Measurements from ENCODE around the gene MND1.

The MND1 gene

GRCh38 chr4:153327247-153327646 lies 17.2 kb upstream of the MND1 start:
- H2BK120ac ChIP-seq (ENCODE audit: low read depth, low read length), result no peak overlapping the region
- DNase-seq, result no peak
- no peaks in the 10 kb centered on the region for H3K79me1 ChIP-seq (replicated peaks; ENCODE audit: low read length, poor library complexity, severe bottlenecking)
- no peak overlapping the region for H3K4me3 ChIP-seq (ENCODE audit: insufficient read depth in 1 of 2, low read depth in 1 of 2, low read length in 2 of 2)
- no peak overlapping the region for H3K14ac ChIP-seq (ENCODE audit: low read length in 2 of 2)
- peaks cover 2% of the 10 kb centered on the region for H3K4me1 ChIP-seq (ENCODE audit: control insufficient read depth, insufficient read depth, low read depth, low read length)
- no peak overlapping the region for H3K9ac ChIP-seq (ENCODE audit: low read length)
- no peak overlapping the region for H4K8ac ChIP-seq (ENCODE audit: low read length)
- peaks cover 4 to 40% of the 10 kb centered on the region in 2 experiments for H3K36me3 ChIP-seq (ENCODE audit: control insufficient read depth in 1 of 2, insufficient read depth in 2 of 2, low read depth in 1 of 2, low read length in 2 of 2)
- no peaks in the 10 kb centered on the region for H3K9me3 ChIP-seq (ENCODE audit: control insufficient read depth, low read length)
- H3K18ac ChIP-seq (ENCODE audit: low read depth in 1 of 2, low read length in 2 of 2), result no peak overlapping the region
- H2AK5ac ChIP-seq (ENCODE audit: low read length, severe bottlenecking), result no peak overlapping the region
- no peak overlapping the region for H2BK5ac ChIP-seq (ENCODE audit: low read depth, low read length, poor library complexity, severe bottlenecking)
- no peak overlapping the region for H3K27ac ChIP-seq (ENCODE audit: low read length, poor library complexity, severe bottlenecking)
- H4K91ac ChIP-seq (ENCODE audit: low read length), result no peak overlapping the region
- H3K4me2 ChIP-seq (ENCODE audit: low read length, poor library complexity, severe bottlenecking), result no peak overlapping the region
- no peak overlapping the region for H3K23ac ChIP-seq (ENCODE audit: low read length in 2 of 2)
- no CpG with 5 or more reads among the region's 1 CpG for WGBS
- no peaks in the 10 kb centered on the region for H3K27me3 ChIP-seq (ENCODE audit: control insufficient read depth in 1 of 2, insufficient read depth in 1 of 2, low read length in 2 of 2)
- no peak overlapping the region for H2BK15ac ChIP-seq (ENCODE audit: low read depth, poor library complexity, severe bottlenecking)
- H3K4ac ChIP-seq (ENCODE audit: low read depth in 1 of 2, low read length in 2 of 2), result no peak overlapping the region
- H2BK12ac ChIP-seq (ENCODE audit: low read length in 2 of 2), result no peak overlapping the region
- no peak overlapping the region for H2AFZ ChIP-seq (ENCODE audit: low read depth, low read length)

- H4K91ac ChIP-seq (ENCODE audit: low read length), result no peak overlapping the region
- H3K27me3 ChIP-seq (ENCODE audit: control insufficient read depth in 1 of 2, insufficient read depth in 1 of 2, low read length in 2 of 2), result no peaks in the 10 kb centered on the region
- no peak overlapping the region for H2BK5ac ChIP-seq (ENCODE audit: low read depth, low read length, poor library complexity, severe bottlenecking)
- H3K27ac ChIP-seq (ENCODE audit: low read length, poor library complexity, severe bottlenecking), result no peak overlapping the region
- no peak overlapping the region for H3K18ac ChIP-seq (ENCODE audit: low read depth in 1 of 2, low read length in 2 of 2)
- H2BK120ac ChIP-seq (ENCODE audit: low read depth, low read length), result no peak overlapping the region
- no peak overlapping the region for H3K4me2 ChIP-seq (ENCODE audit: low read length, poor library complexity, severe bottlenecking)
- no peak overlapping the region for H4K8ac ChIP-seq (ENCODE audit: low read length)
- no peak overlapping the region for H3K4me3 ChIP-seq (ENCODE audit: insufficient read depth in 1 of 2, low read depth in 1 of 2, low read length in 2 of 2)
- no CpG with 5 or more reads among the region's 2 CpGs for WGBS
- H3K23ac ChIP-seq (ENCODE audit: low read length in 2 of 2), result no peak overlapping the region
- no peaks in the 10 kb centered on the region for H3K9me3 ChIP-seq (ENCODE audit: control insufficient read depth, low read length)
- no peaks in the 10 kb centered on the region for H3K4me1 ChIP-seq (ENCODE audit: control insufficient read depth, insufficient read depth, low read depth, low read length)
- no peaks in the 10 kb centered on the region for H3K79me1 ChIP-seq (replicated peaks; ENCODE audit: low read length, poor library complexity, severe bottlenecking)
- no peak overlapping the region for H2BK15ac ChIP-seq (ENCODE audit: low read depth, poor library complexity, severe bottlenecking)
- peaks cover 0 to 34% of the 10 kb centered on the region in 2 experiments for H3K36me3 ChIP-seq (ENCODE audit: control insufficient read depth in 1 of 2, insufficient read depth in 2 of 2, low read depth in 1 of 2, low read length in 2 of 2)
- no peak overlapping the region for H3K4ac ChIP-seq (ENCODE audit: low read depth in 1 of 2, low read length in 2 of 2)
- H2AFZ ChIP-seq (ENCODE audit: low read depth, low read length), result no peak overlapping the region
- no peak overlapping the region for H3K14ac ChIP-seq (ENCODE audit: low read length in 2 of 2)
- H2AK5ac ChIP-seq (ENCODE audit: low read length, severe bottlenecking), result no peak overlapping the region
- DNase-seq, result no peak
- H2BK12ac ChIP-seq (ENCODE audit: low read length in 2 of 2), result no peak overlapping the region
- no peak overlapping the region for H3K9ac ChIP-seq (ENCODE audit: low read length)
These were observed 11.6 kb upstream of the MND1 start for GRCh38 chr4:153332936-153333335.

- Histone ChIP-seq H3K4ac (ENCODE audit: low read depth in 1 of 2, low read length in 2 of 2) (no peak overlapping the region), H2BK5ac (ENCODE audit: low read depth, low read length, poor library complexity, severe bottlenecking) (no peak overlapping the region)
These were observed 10.6 kb upstream of the MND1 start for GRCh38 chr4:153333874-153334273.

GRCh38 chr4:153335665-153336064 lies 8.8 kb upstream of the MND1 start:
- Histone ChIP-seq H2AK5ac (ENCODE audit: low read length, severe bottlenecking) (no peak overlapping the region), H2BK5ac (ENCODE audit: low read depth, low read length, poor library complexity, severe bottlenecking) (no peak overlapping the region), H3K4me2 (ENCODE audit: low read length, poor library complexity, severe bottlenecking) (no peak overlapping the region), H2AFZ (ENCODE audit: low read depth, low read length) (no peak overlapping the region), H4K91ac (ENCODE audit: low read length) (no peak overlapping the region), H3K4me1 (ENCODE audit: control insufficient read depth, insufficient read depth, low read depth, low read length) (no peaks in the 10 kb centered on the region), H4K8ac (ENCODE audit: low read length) (no peak overlapping the region), H2BK12ac (ENCODE audit: low read length in 2 of 2) (no peak overlapping the region), H3K36me3 (ENCODE audit: control insufficient read depth in 1 of 2, insufficient read depth in 2 of 2, low read depth in 1 of 2, low read length in 2 of 2) (peaks cover 2 to 29% of the 10 kb centered on the region in 2 experiments), H3K27me3 (ENCODE audit: control insufficient read depth in 1 of 2, insufficient read depth in 1 of 2, low read length in 2 of 2) (no peaks in the 10 kb centered on the region), H3K9ac (ENCODE audit: low read length) (no peak overlapping the region), H3K23ac (ENCODE audit: low read length in 2 of 2) (no peak overlapping the region), H3K4me3 (ENCODE audit: insufficient read depth in 1 of 2, low read depth in 1 of 2, low read length in 2 of 2) (no peak overlapping the region), H3K9me3 (ENCODE audit: control insufficient read depth, low read length) (no peaks in the 10 kb centered on the region), H2BK120ac (ENCODE audit: low read depth, low read length) (no peak overlapping the region), H3K79me1 (replicated peaks; ENCODE audit: low read length, poor library complexity, severe bottlenecking) (no peaks in the 10 kb centered on the region), H3K4ac (ENCODE audit: low read depth in 1 of 2, low read length in 2 of 2) (no peak overlapping the region), H3K14ac (ENCODE audit: low read length in 2 of 2) (no peak overlapping the region), H3K18ac (ENCODE audit: low read depth in 1 of 2, low read length in 2 of 2) (no peak overlapping the region), H2BK15ac (ENCODE audit: low read depth, poor library complexity, severe bottlenecking) (no peak overlapping the region), H3K27ac (ENCODE audit: low read length, poor library complexity, severe bottlenecking) (no peak overlapping the region)
- WGBS, result 74% methylated on average over 4 of the region's 4 CpGs
- DNase-seq, result peak; percentile 34

More at GRCh38 chr4:153333874-153334273, 10.6 kb upstream of the MND1 start:
- H4K91ac ChIP-seq (ENCODE audit: low read length), result no peak overlapping the region
- H3K27ac ChIP-seq (ENCODE audit: low read length, poor library complexity, severe bottlenecking), result no peak overlapping the region
- no peaks in the 10 kb centered on the region for H3K9me3 ChIP-seq (ENCODE audit: control insufficient read depth, low read length)
- H2BK12ac ChIP-seq (ENCODE audit: low read length in 2 of 2), result no peak overlapping the region
- H2AFZ ChIP-seq (ENCODE audit: low read depth, low read length), result no peak overlapping the region
- no peak overlapping the region for H3K4me2 ChIP-seq (ENCODE audit: low read length, poor library complexity, severe bottlenecking)
- peaks cover 0 to 29% of the 10 kb centered on the region in 2 experiments for H3K36me3 ChIP-seq (ENCODE audit: control insufficient read depth in 1 of 2, insufficient read depth in 2 of 2, low read depth in 1 of 2, low read length in 2 of 2)
- H3K14ac ChIP-seq (ENCODE audit: low read length in 2 of 2), result no peak overlapping the region
- H3K9ac ChIP-seq (ENCODE audit: low read length), result no peak overlapping the region
- H2BK120ac ChIP-seq (ENCODE audit: low read depth, low read length), result no peak overlapping the region
- H2AK5ac ChIP-seq (ENCODE audit: low read length, severe bottlenecking), result no peak overlapping the region
- no peak overlapping the region for H3K18ac ChIP-seq (ENCODE audit: low read depth in 1 of 2, low read length in 2 of 2)
- H2BK15ac ChIP-seq (ENCODE audit: low read depth, poor library complexity, severe bottlenecking), result no peak overlapping the region
- no peaks in the 10 kb centered on the region for H3K27me3 ChIP-seq (ENCODE audit: control insufficient read depth in 1 of 2, insufficient read depth in 1 of 2, low read length in 2 of 2)
- DNase-seq, result no peak
- no peak overlapping the region for H3K23ac ChIP-seq (ENCODE audit: low read length in 2 of 2)
- no peak overlapping the region for H4K8ac ChIP-seq (ENCODE audit: low read length)
- H3K4me1 ChIP-seq (ENCODE audit: control insufficient read depth, insufficient read depth, low read depth, low read length), result no peaks in the 10 kb centered on the region
- no peaks in the 10 kb centered on the region for H3K79me1 ChIP-seq (replicated peaks; ENCODE audit: low read length, poor library complexity, severe bottlenecking)
- no peak overlapping the region for H3K4me3 ChIP-seq (ENCODE audit: insufficient read depth in 1 of 2, low read depth in 1 of 2, low read length in 2 of 2)
